AG10803 (cell line): Measurements from ENCODE around the gene NDEL1.

Experiments
- DNase-seq: peaks from one replicate; pipeline ENCODE4 v3.0.0; 2010; ENCODE audit warnings: low read depth
- H3K4me3 ChIP-seq: 2 replicates; pipeline ENCODE4 v1.5.1; 2011; ENCODE audit warnings: mild to moderate bottlenecking, low read length, control low read depth
- CTCF ChIP-seq: conservative IDR thresholded peaks from 2 replicates; pipeline ENCODE4 v1.5.1; 2011; ENCODE audit warnings: mild to moderate bottlenecking, low read length, control low read depth, inconsistent platforms

The NDEL1 gene

DNA sequence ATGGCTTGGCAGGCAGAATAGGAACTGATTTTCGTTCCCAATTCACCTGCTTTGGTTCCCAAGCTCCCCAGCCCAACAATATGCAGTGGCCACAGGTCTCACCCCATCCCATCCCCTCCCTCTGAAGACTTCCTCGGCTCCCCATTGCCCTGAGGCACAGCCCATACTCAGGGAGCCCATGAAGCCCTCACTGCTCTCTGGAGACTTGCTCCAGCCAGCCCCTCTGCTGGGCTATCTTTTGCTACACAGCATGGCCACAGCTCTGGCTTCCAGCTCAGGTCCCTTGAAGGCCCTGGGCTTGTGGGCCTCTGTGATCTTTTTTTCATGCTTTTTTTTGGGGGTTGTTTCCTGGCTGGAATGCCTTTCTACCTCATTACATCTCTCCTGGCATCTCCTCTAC lies 29.5 kb upstream of the NDEL1 start:
- H3K4me3 ChIP-seq: no peak overlapping the region
- no peak for TF ChIP-seq CTCF
- no peak for DNase-seq

GRCh38 chr17:8408371-8408770 lies 27.3 kb upstream of the NDEL1 start:
- DNase-seq: no peak
- no peak for TF ChIP-seq CTCF
- H3K4me3 ChIP-seq: no peak overlapping the region

- peak; percentile 82 for DNase-seq
- peak; percentile 90 for TF ChIP-seq CTCF
- no peak overlapping the region for H3K4me3 ChIP-seq
These were observed 25.5 kb upstream of the NDEL1 start for GRCh38 chr17:8409966-8410882.

- H3K4me3 ChIP-seq: no peak overlapping the region
- no peak for TF ChIP-seq CTCF
- no peak for DNase-seq
These were observed 24.8 kb upstream of the NDEL1 start for GRCh38 chr17:8410883-8411238.

- DNase-seq: no peak
- TF ChIP-seq CTCF: no peak
- no peak overlapping the region for H3K4me3 ChIP-seq
These were observed 23.6 kb upstream of the NDEL1 start for GRCh38 chr17:8412089-8412488.

DNA sequence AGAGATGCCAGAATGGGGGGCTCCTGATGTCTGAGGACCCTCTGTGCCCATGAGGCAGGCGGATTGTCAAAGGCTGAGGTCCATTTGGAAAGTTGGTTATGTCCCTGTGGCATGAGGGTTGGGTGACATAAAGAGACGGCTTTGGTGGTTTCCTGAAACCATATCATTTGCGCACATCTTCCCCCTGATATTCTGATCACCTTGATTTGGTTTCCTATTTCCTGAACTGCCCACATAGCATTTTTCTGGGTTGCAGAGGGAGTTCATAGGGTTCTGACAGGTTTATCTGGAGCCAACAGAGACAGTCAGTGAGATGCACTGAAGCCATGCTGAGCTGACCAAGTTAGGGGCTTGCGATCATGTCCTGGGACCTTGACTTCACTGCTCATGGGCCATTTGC lies 22.4 kb upstream of the NDEL1 start:
- no peak overlapping the region for H3K4me3 ChIP-seq
- no peak for DNase-seq
- TF ChIP-seq CTCF: no peak

GRCh38 chr17:8413938-8414337 lies 21.7 kb upstream of the NDEL1 start:
- no peak overlapping the region for H3K4me3 ChIP-seq
- no peak for DNase-seq
- TF ChIP-seq CTCF: no peak
